Calu3 (cell line): ENCODE results near the gene NUDT13. TPM values are rescaled to one million over a fixed set of nuclear protein-coding genes. Genes with fewer than 3 reads are reported as not detected.

Experiments used
- BruUV-seq: library from RNA; stranded (reverse); fragments of 400-500 nt; replicated peaks from 2 replicates; lab custom pipeline; 2021; lab: Mats Ljungman, UMichigan
- CTCF ChIA-PET: fragments of 300-600 bp; sonication (Branson Sonifier 250); formaldehyde crosslinking; loops from one replicate; lab custom pipeline; 2022; ENCODE audit warnings: antibody characterized with exemption; lab: Charles Lee
- DNase-seq: peaks from one replicate; pipeline ENCODE4 v3.0.0; 2022
- H3K27ac Mint-ChIP-seq: one replicate; pipeline ENCODE4 v1.8.0; 2022; ENCODE audit warnings: mixed read lengths; ENCODE audit not compliant: unreplicated experiment
- H3K27me3 Mint-ChIP-seq: one replicate; pipeline ENCODE4 v1.8.0; 2022; ENCODE audit warnings: mixed read lengths; ENCODE audit not compliant: unreplicated experiment
- H3K36me3 Mint-ChIP-seq: one replicate; pipeline ENCODE4 v1.8.0; 2022; ENCODE audit warnings: mild to moderate bottlenecking, moderate library complexity, mixed read lengths; ENCODE audit not compliant: insufficient read depth, unreplicated experiment
- H3K4me1 Mint-ChIP-seq: one replicate; pipeline ENCODE4 v1.8.0; 2022; ENCODE audit warnings: mild to moderate bottlenecking, low read depth, mixed read lengths; ENCODE audit not compliant: unreplicated experiment
- H3K4me3 Mint-ChIP-seq: one replicate; pipeline ENCODE4 v1.8.0; 2022; ENCODE audit warnings: mild to moderate bottlenecking, low read depth, moderate library complexity, mixed read lengths; ENCODE audit not compliant: unreplicated experiment
- H3K9me3 Mint-ChIP-seq: one replicate; pipeline ENCODE4 v1.8.0; 2022; ENCODE audit warnings: low read depth, mixed read lengths; ENCODE audit not compliant: unreplicated experiment
- CTCF ChIP-seq: fragments of 200-600 bp; IDR thresholded peaks from one replicate; pipeline ENCODE4 v1.8.0; 2022; ENCODE audit warnings: antibody characterized with exemption; ENCODE audit not compliant: unreplicated experiment
- intact Hi-C: fragments of 100-400 bp; cut with micrococcal nuclease; formaldehyde crosslinking; loops from one replicate; pipeline ENCODE4 v1.10.0; 2022; ENCODE audit not compliant: unreplicated experiment
- total RNA-seq: library from RNA; stranded (reverse); gene quantifications from 2 replicates; pipeline ENCODE4 v1.2.3, GENCODE V29; 2022

The NUDT13 gene
- total RNA-seq, 1 experiment from 2014 or later, result 0.78 TPM

- no peak overlapping the region for H3K4me3 Mint-ChIP-seq
- no peak for TF ChIP-seq CTCF
These were observed 7.9 kb downstream of the NUDT13 start for GRCh38 chr10:73117976-73118743.

GRCh38 chr10:73119457-73119856 is 9.2 kb downstream of the NUDT13 start:
- Mint-ChIP-seq H3K27ac (no peak overlapping the region), H3K4me1 (no peaks in the 10 kb centered on the region), H3K4me3 (no peak overlapping the region), H3K36me3 (peaks cover 13% of the 10 kb centered on the region), H3K9me3 (no peaks in the 10 kb centered on the region), H3K27me3 (no peaks in the 10 kb centered on the region)
- CTCF ChIA-PET, result interaction anchor here (0.6 kb wide), 1 partner anchor 30 kb away, joined by 4 read pairs; no protein-coding TSS in a partner anchor
- no peak for TF ChIP-seq CTCF
- no peak for DNase-seq
- no TSS peak for BruUV-seq
- intact Hi-C loops, result no loop called here

More at GRCh38 chr10:73117976-73118743, 7.9 kb downstream of the NUDT13 start:
- H3K27me3 Mint-ChIP-seq, result no peaks in the 10 kb centered on the region
- H3K36me3 Mint-ChIP-seq, result peaks cover 8% of the 10 kb centered on the region
- no peaks in the 10 kb centered on the region for H3K9me3 Mint-ChIP-seq
- CTCF ChIA-PET, result no interaction called here
- intact Hi-C loops, result no loop called here
- BruUV-seq, result no TSS peak
- peak overlapping the region; percentile 36 for H3K27ac Mint-ChIP-seq
- H3K4me1 Mint-ChIP-seq, result no peaks in the 10 kb centered on the region
- no peak for DNase-seq

GRCh38 chr10:73119952-73120351 is 9.7 kb downstream of the NUDT13 start:
- Mint-ChIP-seq H3K27ac (no peak overlapping the region), H3K4me1 (no peaks in the 10 kb centered on the region), H3K36me3 (peaks cover 14% of the 10 kb centered on the region), H3K4me3 (no peak overlapping the region), H3K27me3 (no peaks in the 10 kb centered on the region), H3K9me3 (no peaks in the 10 kb centered on the region)
- BruUV-seq, result no TSS peak
- CTCF ChIA-PET, result no interaction called here
- no peak for DNase-seq
- intact Hi-C loops, result no loop called here
- TF ChIP-seq CTCF, result no peak

DNA sequence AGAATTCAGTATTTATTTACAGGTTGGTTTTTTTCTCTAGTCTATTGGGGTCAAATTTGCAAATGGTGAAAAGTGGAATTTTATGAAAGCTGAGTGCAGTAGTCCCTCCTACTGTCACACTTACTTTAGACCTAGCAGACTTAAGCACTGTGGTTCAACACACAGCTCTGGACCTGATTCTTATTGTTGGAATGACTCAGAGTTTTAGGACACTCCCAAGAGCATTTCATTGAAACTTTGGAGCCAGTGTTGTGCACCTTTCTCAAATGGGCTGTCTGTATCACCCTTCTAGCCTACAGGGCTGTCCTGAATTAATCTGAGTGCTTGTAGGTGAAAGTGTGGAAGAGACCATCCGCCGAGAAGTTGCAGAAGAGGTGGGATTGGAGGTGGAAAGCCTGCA is 16.1 kb downstream of the NUDT13 start:
- intact Hi-C loops, result no loop called here

More for the DNA sequence above, 16.1 kb downstream of the NUDT13 start:
- peaks cover 44% of the 10 kb centered on the region for H3K36me3 Mint-ChIP-seq
- H3K4me1 Mint-ChIP-seq, result peaks cover 8% of the 10 kb centered on the region
- CTCF ChIA-PET, result no interaction called here
- H3K4me3 Mint-ChIP-seq, result no peak overlapping the region
- no TSS peak for BruUV-seq
- H3K27me3 Mint-ChIP-seq, result no peaks in the 10 kb centered on the region
- no peak for DNase-seq
- no peaks in the 10 kb centered on the region for H3K9me3 Mint-ChIP-seq
- no peak overlapping the region for H3K27ac Mint-ChIP-seq
- no peak for TF ChIP-seq CTCF
